WTC11 (cell line): ENCODE results near the gene TNFRSF14. TPM values are rescaled to one million over a fixed set of nuclear protein-coding genes. Genes with fewer than 3 reads are reported as not detected.

Experiments
- ATAC-seq: fragments of 200-7000 bp; cut with Tn5 transposase; 2 replicates; pipeline ENCODE4 v1.10.0; 2021; ENCODE audit warnings: mild to moderate bottlenecking, moderate library complexity
- CTCF ChIA-PET: fragments of 300-600 bp; sonication (Branson Sonifier 250); formaldehyde crosslinking; loops from one replicate; lab custom pipeline; 2021; ENCODE audit warnings: antibody characterized with exemption; lab: Charles Lee
- POLR2A ChIA-PET: fragments of 350-600 bp; sonication (Branson Sonifier 250); formaldehyde crosslinking; loops from one replicate; lab custom pipeline; 2021; ENCODE audit warnings: antibody characterized with exemption; lab: Charles Lee
- DNase-seq: peaks from one replicate; pipeline ENCODE4 v3.0.0; 2021; ENCODE audit warnings: low spot score
- H3K27ac Mint-ChIP-seq: 2 replicates; pipeline ENCODE4 v1.8.0; 2021; ENCODE audit warnings: mixed read lengths
- H3K27me3 Mint-ChIP-seq: 2 replicates; pipeline ENCODE4 v1.8.0; 2021; ENCODE audit warnings: low read depth, mild to moderate bottlenecking, moderate library complexity, mixed read lengths
- H3K36me3 Mint-ChIP-seq: 2 replicates; pipeline ENCODE4 v1.8.0; 2021; ENCODE audit warnings: mixed read lengths
- H3K4me1 Mint-ChIP-seq: 2 replicates; pipeline ENCODE4 v1.8.0; 2022; ENCODE audit warnings: mixed read lengths
- H3K4me3 Mint-ChIP-seq: 2 replicates; pipeline ENCODE4 v1.8.0; 2021; ENCODE audit warnings: mild to moderate bottlenecking, moderate library complexity, mixed read lengths
- H3K9me3 Mint-ChIP-seq: 2 replicates; pipeline ENCODE4 v1.8.0; 2021; ENCODE audit warnings: mixed read lengths
- ERG ChIP-seq: fragments of 250-450 bp; sonication (Bioruptor Pico); IDR thresholded peaks from 2 replicates; pipeline ENCODE4 v1.8.0; 2021; ENCODE audit warnings: mild to moderate bottlenecking
- FOXJ3 ChIP-seq: sonication (generic); formaldehyde crosslinking; IDR thresholded peaks from 2 replicates; pipeline ENCODE4 v1.9.0; 2021; ENCODE audit warnings: missing genetic modification reagents, mild to moderate bottlenecking, borderline replicate concordance
- FOXP1 ChIP-seq: sonication (generic); formaldehyde crosslinking; IDR thresholded peaks from 2 replicates; pipeline ENCODE4 v1.8.0; 2022; ENCODE audit warnings: missing genetic modification reagents, mild to moderate bottlenecking, moderate library complexity, borderline replicate concordance
- FOXP4 ChIP-seq: sonication (generic); formaldehyde crosslinking; IDR thresholded peaks from 2 replicates; pipeline ENCODE4 v1.8.0; 2022; ENCODE audit warnings: mild to moderate bottlenecking, missing genetic modification reagents
- MYBL2 ChIP-seq: sonication (generic); formaldehyde crosslinking; IDR thresholded peaks from 2 replicates; pipeline ENCODE4 v1.8.1; 2023; ENCODE audit warnings: mild to moderate bottlenecking, moderate library complexity, missing genetic modification reagents
- NR1H2 ChIP-seq: sonication (generic); formaldehyde crosslinking; IDR thresholded peaks from 2 replicates; pipeline ENCODE4 v1.9.0; 2021; ENCODE audit warnings: mild to moderate bottlenecking, moderate library complexity, missing genetic modification reagents
- NR2C2 ChIP-seq: sonication (generic); formaldehyde crosslinking; IDR thresholded peaks from 2 replicates; pipeline ENCODE4 v1.8.0; 2022; ENCODE audit warnings: mild to moderate bottlenecking, missing genetic modification reagents
- PREB ChIP-seq: sonication (generic); formaldehyde crosslinking; IDR thresholded peaks from 2 replicates; pipeline ENCODE4 v1.8.1; 2022; ENCODE audit warnings: mild to moderate bottlenecking, missing genetic modification reagents, moderate library complexity, borderline replicate concordance
- RORB ChIP-seq: fragments of 250-450 bp; sonication (Bioruptor Pico); IDR thresholded peaks from 2 replicates; pipeline ENCODE4 v1.9.0; 2021; ENCODE audit warnings: mild to moderate bottlenecking
- STAT6 ChIP-seq: sonication (generic); formaldehyde crosslinking; conservative IDR thresholded peaks from 2 replicates; pipeline ENCODE4 v1.8.1; 2023; ENCODE audit warnings: mild to moderate bottlenecking, low read depth, missing genetic modification reagents, moderate library complexity
- ZBTB43 ChIP-seq: sonication (generic); formaldehyde crosslinking; IDR thresholded peaks from 2 replicates; pipeline ENCODE4 v1.8.1; 2023; ENCODE audit warnings: mild to moderate bottlenecking, missing genetic modification reagents
- ZNF138 ChIP-seq: sonication (generic); formaldehyde crosslinking; conservative IDR thresholded peaks from 2 replicates; pipeline ENCODE4 v1.8.1; 2022; ENCODE audit warnings: mild to moderate bottlenecking, moderate library complexity, missing genetic modification reagents
- ZNF263 ChIP-seq: sonication (generic); formaldehyde crosslinking; IDR thresholded peaks from 2 replicates; pipeline ENCODE4 v1.8.1; 2022; ENCODE audit warnings: low read depth, mild to moderate bottlenecking, moderate library complexity, missing genetic modification reagents
- ZNF512 ChIP-seq: sonication (generic); formaldehyde crosslinking; IDR thresholded peaks from 2 replicates; pipeline ENCODE4 v1.8.1; 2022; ENCODE audit warnings: missing genetic modification reagents, borderline replicate concordance
- ZSCAN18 ChIP-seq: fragments of 250-450 bp; sonication (Bioruptor Pico); IDR thresholded peaks from 2 replicates; pipeline ENCODE4 v2.1.2; 2022; ENCODE audit warnings: mild to moderate bottlenecking, moderate library complexity
- total RNA-seq: library from RNA; stranded (reverse); gene quantifications from 3 replicates; pipeline ENCODE4 v1.2.3, GENCODE V29; 2021

Gene TNFRSF14
- total RNA-seq, 1 experiment from 2014 or later = 0.87 TPM

GRCh38 chr1:2528016-2528415, 28.2 kb upstream of the TNFRSF14 start:
- TF ChIP-seq FOXJ3 (no peak), ERG (CRISPR knock-in tag) (no peak), MYBL2 (CRISPR knock-in tag) (no peak), FOXP4 (no peak), ZBTB43 (CRISPR knock-in tag) (no peak), NR1H2 (no peak), ZNF263 (CRISPR knock-in tag) (no peak), PREB (CRISPR knock-in tag) (no peak), NR2C2 (CRISPR knock-in tag) (no peak), ZSCAN18 (CRISPR knock-in tag) (no peak), ZNF512 (CRISPR knock-in tag) (no peak), FOXP1 (CRISPR knock-in tag) (no peak), STAT6 (CRISPR knock-in tag) (no peak), ZNF138 (CRISPR knock-in tag) (no peak), RORB (no peak)
- H3K4me3 Mint-ChIP-seq = no peak overlapping the region
- H3K36me3 Mint-ChIP-seq = no peaks in the 10 kb centered on the region
- ChIA-PET POLR2A (no interaction called here), CTCF (interaction anchor here (2.1 kb wide), 1 partner anchor 20 kb away, joined by 14 read pairs; no protein-coding TSS in a partner anchor)
- H3K27me3 Mint-ChIP-seq = peaks cover 60% of the 10 kb centered on the region
- peaks cover 28% of the 10 kb centered on the region for H3K4me1 Mint-ChIP-seq
- ATAC-seq (no peak), DNase-seq (no peak)
- no peak overlapping the region for H3K27ac Mint-ChIP-seq
- H3K9me3 Mint-ChIP-seq = no peaks in the 10 kb centered on the region
